Hypothalamus (tissue), 51 donors: ENCODE data around the gene EHD4.

ENCODE experiments used
- DNase-seq, 51 donors: peaks; one replicate each; lab custom pipeline; 2025; lab: John Stamatoyannopoulos, UW

EHD4 gene

DNA sequence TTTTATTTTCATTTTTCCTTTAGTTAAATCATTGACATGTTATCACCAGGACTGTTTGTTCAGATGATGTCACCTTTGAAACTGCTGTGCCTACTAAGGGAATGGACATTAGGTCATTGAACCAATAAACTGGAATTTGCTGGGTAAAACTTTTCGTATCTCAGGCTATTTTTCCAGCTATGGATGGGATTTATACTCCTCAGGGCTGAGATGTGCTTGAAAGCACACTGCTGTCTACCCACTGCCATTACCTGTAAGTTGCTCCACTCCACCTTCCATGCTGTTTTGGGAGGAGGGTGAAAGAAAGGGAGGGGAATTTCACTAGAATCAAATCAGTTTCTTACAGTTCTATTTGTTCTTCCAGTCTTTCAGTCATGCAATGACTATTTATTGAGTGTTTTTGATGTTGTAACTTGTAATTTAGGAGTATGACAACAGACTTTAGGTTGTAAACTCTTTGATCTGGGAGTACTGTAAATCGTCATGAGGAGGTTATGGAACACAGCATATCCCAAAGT, 11.3 kb downstream of the EHD4 start:
- no peak for DNase-seq

DNA sequence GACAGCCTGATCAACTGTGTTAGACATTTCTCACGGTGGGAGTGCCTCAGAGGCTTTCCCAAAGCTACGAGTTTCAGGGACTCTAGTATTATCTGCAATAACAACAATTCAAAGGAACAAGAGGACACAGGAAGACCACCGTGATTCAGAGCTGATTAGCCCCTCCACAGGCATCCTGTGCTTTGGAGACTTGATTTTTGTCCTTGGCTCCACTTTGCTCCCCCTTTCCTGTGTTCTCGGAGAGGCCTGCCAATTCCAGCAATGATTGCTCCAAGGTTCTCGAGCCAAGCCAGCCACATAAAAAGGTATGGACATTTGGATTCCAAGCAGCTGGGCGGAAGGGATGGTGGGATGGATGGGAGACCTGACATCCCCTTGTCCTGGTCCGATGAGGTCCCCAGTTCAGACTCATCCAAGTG, 14.3 kb downstream of the EHD4 start:
- no peak for DNase-seq

DNA sequence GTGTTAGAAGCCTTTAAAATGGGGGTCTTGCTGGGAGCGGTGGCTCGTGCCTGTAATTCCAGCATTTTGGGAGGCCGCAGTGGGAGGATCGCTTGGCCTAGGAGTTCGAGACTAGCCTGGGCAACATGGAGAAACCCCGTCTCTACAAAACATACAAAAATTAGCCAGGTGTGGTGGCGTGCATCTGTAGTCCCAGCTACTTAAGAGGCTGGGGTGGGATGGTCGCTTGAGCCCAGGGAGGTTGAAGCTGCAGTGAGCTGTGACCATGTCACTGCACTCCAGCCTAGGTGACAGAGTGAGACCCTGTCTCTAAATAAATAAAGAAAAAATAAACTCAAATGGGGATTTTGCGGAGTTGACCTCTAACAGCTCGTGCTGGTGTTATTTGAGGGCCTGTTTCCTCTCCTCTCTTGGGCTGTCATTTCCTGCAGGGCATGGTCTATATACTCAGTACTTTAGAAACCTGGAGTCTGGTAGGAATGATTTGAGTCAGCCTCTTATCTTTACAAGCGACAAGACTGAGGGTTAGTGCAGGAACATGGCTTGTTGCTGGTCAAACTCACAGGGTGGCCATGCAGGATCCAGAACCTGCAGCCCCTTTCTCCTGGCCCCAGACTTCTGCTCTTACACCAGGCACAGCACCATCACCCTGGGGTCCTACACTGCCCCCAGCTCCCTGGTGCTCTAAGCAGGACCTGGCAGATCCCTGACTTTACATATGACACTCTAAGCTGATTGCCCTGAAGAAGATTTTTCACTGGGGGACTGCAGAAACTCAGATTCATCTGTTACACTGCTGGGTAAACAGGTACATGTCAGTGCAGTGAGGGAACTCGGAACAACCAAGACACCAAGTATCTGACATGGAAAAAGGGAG, 15.1 kb downstream of the EHD4 start:
- DNase-seq: no peak

DNA sequence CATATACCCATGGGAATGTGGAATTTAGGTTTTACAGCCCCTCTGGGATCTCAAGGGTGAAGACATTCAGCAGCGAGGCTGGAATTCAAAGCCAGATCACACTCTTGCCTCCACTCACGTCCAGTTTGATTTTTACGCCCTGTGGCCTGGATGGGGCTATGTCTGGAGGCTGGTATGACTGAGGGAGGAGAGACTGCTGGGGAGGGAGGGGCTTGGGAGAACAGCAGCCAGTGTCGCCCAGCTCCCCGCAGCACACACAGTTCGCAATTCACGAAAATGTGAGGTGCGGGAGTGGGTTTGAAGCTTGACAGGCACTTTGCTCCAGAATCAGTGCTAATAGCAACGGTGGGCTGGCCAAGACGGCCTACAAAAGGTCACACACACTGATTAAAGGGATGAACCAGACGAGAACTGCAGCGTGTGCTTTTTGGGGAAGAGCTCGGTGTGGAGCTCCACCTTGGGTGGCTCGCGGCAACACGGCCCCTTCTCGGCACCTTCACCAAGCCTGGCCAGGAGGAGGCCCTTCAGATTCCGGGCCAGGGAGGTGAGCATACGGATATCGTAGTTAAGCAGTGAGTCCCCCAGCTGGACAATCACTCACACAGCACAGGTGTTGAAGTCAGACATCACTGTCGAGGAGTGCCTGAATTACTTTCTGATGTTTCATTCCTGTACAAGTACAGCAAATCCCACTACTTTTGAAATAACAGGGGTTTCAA, 16.4 kb downstream of the EHD4 start:
- DNase-seq: no peak

DNA sequence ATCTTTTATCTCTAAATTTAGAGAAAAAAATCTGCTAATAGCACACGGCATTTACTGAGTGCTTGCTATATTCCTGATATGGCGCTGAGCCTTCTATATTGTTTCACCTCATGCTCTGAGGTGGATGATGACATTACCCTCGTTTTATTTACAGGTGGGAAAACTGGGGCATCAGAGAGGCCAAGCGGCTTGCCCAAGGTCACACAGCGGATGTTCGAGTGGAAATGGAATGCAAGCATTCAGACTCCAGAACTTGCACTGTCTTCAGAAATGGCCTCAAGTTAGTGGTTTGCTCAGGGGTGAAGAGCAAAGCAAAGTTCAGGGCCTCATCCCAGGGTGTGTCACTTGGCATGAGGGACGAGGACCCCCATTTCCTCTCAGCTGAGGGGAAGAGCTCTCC, 17.3 kb downstream of the EHD4 start:
- no peak for DNase-seq

DNA sequence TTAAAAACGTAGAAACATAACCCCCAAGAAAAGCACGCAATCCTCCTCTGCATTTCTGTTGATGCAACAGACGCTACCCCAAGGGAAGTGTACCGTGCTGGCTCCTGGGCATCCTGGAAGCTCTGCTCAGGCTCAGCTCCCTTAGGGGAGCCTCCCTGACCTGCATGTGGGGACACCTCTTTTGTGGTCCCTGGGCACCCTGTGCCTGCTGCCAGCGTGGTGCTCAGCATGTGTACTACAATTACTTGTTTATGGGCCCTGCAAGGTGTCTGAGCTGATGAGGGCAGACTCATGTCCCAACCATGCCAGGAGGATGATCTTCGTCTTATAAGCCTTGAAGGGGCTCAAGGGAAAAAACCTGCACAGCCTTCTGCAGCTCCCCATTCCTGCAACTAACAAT, 18.3 kb downstream of the EHD4 start:
- no peak for DNase-seq

DNA sequence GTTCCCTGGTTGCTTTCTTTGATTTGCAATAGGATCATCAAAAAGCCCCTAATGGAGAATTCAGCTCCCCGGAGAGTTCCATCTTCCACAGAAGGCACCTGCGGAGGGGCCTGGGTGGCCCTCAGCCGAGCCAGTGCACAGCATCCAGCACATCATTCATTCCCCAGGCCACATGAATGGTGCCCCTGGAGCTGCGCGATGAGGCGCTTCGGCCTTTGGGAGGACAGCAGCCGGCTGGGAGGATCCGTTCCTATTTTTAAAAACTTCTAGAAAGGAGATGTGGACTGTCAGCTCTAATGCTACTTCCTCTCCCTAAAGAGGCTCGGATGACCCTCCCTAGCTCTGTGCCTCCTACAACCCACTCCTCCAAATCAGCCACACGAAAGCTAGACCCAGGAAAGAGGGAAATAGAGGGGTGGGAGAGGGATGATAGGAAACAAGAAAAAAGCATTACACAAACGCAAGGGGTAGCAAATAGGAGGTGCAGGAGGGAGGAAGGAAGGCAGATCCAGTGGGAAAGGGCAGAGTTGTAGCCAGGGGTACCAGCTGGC, 20.3 kb downstream of the EHD4 start:
- DNase-seq: no peak

DNA sequence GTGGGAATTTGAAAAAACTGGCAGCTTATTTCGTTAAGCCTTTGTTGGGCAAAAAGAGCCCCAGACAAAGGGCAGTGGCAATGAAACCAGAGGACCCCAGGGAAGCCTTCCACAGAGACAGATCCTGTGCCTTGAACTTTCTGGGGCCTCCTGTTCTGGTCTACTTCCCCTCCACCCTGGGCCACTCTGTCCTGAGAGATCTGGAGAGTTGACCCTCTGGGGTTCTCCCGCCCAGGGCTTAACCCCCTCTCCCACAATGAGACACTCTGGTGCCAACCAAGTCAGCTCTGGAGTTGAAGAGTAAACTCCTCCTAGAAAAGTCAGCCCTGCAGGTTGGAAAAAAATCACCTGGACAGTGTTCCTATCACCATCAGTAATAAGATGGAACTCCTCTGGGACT, 20.8 kb downstream of the EHD4 start:
- no peak for DNase-seq

DNA sequence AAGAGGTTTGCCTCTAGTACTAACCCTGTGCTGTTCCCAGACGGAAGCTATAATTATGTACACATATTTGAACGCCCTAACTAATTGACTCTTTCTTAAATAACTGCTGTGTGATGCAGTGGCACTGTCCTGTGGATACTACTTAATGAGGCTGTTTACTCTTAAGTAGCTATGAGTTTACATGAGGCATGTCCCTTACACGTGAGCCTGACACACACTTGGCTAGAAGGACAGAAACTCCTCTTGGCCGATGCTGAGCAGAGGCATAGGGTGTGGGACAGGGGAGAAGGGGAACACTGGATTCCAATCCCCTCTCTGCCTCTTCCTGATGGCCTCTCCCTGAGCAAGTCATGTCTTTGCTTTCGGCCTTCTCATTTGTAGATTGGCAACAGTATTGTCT, 21.9 kb downstream of the EHD4 start:
- no peak for DNase-seq

DNA sequence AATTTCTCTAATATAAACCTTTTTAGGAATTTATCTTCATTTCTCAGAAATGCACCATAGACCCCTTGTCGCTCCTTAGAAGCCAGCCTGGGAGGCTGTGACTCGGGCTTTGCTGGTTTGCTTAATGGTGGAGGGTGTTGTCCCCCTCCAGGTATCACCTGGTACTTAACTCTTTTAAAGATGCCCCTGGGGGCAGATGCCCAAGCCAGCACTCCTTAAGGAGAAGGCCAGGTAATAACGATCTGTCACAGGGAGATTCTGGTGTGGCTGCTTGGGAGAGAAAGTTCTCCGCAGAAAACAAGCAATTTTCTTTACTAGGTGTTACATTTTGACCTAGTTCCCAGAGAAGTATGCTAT, 22.3 kb downstream of the EHD4 start:
- DNase-seq: no peak

DNA sequence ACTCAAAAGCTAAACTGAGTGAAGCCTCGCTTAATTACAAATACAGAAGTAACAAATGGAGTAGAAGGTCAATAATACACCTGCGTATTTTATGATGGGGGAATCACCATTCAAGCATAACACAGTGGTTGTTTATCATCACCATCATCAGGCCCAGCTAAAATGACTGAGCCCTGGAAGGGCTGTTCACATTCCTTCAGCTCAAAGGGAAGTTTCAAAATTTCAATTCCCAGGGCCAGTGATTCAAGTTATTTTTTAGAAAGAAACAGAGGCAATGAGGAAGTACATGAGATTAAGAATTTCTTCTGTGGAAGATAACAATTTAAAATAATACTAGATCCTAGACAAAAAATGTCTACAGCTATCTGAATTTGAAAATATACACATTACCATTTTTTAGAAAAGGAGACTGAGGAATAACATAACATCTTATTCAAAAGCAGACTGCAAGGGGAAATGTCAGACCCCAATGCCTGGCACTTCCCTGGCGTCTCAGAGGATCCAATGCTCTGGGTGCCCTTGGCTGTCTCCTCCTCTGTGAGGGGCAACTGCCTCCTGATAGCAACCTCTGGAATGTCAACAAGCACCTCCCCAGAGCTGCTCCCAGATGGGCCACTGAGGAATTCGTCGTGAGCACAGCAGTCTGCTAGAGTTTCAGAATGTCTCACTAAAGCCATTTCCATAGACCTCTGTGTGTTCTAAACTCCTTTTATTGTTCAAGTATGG, 22.8 kb downstream of the EHD4 start:
- DNase-seq: no peak

DNA sequence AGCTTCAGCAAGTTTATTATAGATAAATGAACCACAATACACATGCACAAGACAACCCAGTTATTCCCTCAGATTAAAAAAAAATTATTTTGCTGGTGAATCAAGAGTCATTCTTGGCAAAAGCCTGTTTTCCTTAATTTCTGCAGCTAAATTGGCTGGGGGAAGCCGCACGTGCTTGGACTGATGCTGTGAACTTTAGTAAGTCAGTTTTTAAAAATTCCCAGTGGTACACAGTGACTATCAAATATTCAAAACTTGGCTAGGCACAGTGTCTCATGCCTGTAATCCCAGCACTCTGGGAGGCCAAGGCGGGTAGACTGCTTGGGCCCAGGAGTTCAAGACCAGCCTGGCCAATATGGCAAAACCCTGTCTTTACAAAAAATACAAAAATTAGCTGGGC, 23.9 kb downstream of the EHD4 start:
- no peak for DNase-seq

DNA sequence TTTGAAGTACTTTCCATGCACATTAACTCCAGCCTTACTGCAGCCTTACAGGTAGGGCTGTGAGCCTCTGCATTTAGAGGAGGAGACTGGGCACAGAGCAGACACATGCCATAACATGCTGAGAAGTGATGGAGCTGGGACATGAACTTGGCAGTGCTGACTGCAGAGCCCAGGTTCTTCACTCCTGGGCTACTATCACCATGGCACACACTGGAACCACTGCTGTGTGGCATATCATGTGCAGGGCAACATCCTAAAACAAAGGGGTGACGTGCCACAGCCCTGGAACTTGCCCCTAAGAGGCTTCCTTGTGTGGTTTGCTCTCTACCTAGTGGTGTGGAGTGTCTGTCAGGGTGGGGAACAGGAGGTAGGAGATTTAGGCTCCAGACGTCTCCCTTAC, 25.4 kb downstream of the EHD4 start:
- no peak for DNase-seq

DNA sequence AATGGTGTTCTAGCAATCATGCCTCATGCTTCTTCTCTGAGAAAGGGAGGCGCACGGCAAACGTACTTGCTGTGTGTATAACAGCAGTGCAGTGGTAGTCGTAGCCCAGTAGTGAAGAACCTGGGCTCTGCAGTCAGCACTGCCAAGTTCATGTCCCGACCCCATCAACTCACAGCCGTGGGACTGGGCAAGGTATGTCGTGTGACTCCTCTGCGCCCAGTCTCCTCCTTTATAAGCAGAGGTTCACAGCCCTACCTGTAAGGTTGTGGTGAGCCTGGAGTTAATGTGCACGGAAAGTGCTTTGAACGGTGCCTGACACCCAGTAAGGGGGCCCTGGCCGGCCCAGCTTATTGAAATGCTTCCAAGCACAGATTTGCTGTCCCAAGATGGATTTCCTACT, 26.6 kb downstream of the EHD4 start:
- DNase-seq: no peak

DNA sequence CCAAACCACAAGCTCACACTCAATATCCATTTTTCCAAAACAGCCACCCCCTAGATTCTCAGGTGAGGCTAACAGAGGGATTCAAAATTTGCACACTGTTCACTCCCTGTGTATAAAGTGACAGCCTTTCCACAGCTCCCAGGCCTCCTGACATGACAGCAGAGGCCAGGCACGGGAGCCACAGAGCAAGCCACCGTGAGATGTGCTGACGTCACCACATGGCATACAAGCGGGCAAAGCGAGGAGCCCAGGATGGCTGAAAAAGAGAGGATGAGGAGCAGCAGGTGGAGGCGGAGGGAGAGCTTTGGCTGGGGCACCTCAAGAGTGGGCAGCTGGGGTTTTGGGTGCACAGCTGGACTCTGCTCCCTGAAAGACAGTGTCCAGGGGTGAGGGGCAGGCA, 27.1 kb downstream of the EHD4 start:
- DNase-seq: no peak

DNA sequence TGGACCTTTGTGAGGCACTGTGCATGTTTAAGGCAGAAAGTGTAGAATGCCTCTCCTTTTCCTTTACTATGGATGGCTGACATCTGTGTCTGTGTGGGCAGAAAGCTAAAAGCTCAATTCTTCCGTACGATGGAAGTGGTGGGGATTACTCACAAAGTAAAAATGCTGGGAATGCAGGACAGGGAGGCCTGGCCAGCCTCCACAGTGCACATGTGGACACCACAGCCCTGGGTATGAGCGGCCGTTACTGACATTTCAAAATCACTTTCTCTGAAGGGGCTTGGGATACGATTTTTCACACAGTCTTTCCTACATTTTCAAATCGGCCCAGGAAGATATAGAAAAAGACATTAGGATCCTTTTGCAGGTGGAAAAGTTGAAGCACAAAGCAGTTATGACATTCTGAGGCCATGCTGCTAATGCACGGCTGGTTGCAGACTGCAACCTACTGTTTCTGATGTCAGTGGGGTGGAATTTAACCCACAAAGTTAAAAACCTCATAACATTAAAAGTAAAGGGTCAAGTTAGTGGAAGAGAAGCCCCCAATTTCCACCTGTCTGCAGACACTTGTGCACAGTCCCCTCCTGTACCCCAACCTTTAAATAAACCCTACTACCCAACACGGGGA, 27.9 kb downstream of the EHD4 start:
- DNase-seq: no peak

DNA sequence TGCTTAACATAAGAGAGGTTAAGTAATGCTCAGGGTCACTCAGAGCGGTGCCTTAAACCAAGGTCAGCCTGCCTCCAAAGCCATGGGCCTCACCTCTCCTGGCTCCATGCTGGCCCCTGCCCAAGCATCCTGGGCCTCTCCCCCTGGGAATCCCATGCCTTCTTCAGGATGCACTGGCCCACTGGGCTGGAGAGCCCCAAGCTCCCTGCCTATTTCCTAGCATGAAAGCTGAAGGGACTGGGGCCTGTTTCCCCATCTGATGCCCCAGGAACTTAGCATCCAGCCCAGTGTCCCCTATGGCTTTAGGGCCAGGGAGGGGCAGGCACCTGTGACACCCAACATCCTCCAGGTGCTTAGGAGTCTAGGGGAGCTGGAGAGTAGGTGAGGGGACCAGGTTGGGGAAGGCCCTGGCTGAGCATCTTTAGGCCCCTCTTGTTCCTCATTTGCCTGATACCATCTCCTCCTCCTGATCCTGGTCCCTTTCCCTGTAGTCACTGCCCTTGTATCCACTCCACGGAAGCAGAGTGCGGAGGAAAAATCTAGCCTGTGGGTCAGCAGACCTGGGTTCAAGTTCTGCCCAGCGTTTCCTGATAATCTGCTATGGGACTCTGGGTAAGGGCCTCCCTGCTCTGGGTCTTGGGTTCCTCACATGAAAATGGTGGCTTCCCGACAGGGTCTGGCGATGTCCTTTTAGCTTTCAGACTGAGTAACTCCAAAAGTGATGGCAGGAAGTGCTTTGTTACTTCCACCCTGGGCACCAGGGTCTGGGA, 28.6 kb downstream of the EHD4 start:
- no peak for DNase-seq

DNA sequence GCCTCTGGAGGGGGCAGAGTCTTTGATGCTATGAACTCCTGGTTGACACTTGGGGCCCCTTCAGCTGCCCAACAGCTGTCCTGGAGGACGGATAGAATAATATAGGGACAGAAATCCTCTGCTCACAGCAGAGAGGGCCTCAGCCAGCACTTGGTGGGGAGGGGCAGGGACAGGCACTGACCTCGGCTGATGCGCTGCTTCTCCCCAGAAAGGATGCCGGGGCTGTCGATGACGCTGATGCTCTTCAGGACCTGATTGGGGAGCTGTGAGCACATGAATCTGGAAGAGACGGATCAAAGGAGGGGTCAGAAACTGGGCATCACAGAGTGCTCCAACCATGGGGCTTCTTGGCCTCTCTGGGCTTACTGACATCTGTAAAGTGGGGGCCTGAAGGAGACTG, 29.5 kb downstream of the EHD4 start:
- no peak for DNase-seq

DNA sequence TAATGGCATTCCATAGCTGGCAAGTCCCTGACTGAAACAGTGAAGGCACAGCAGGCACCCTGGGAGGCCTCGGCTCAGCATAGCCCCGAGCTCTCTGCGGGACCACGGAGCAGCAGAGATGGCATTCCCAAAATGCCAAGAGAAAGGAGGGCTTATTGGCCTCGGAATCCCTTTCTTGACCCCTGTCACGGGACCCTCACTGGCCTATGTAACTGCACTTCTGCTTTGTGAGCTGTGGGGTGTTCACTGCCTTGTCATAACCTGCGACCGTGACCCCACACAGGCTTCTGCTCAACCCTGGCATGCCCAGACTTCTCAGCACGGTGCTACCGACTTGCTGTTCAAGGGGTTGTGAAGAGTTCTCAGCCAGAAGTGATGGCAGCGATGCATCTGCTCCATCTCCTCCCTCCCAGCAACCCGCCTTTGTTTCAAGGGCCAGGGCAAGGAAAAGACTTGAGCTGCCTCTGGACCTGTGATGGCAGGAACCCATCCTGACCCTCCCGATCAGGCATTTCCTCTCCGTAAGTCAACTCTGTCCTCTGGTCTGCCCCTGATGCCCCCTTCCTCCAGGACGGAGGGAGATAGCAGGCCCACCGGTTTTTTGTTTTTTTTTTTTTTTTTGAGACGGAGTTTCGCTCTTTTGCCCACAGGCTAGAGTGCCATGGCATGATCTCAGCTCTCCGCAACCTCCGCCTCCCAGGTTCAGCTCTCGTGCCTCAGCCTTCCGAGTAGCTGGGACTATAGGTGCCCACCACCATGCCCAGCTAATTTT, 30.5 kb downstream of the EHD4 start:
- no peak for DNase-seq
